Measurements from ENCODE around the gene NEK11. TPM values are rescaled to one million over a fixed set of nuclear protein-coding genes. Genes with fewer than 3 reads are reported as not detected.

The NEK11 gene
- total RNA-seq, 1 donor from 2014 or later: 1.9 TPM

DNA sequence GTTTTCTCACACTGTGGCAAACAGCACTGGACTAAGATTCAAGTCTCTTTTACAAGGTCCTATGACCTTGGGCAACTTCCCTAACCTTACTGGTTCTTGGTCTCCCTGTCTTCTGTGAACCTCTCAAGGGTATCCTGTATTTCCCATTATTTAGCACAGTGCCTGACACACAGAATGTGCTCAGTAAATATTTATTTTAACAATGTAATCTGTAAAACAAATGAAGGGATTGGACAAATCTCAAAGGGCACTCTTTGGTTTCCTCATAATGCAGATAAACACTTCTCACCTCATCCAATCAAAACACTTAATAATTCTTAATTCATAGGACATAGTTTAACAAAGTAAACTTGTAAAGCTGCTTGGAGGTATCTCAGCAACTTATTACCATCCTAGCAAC is 367.7 kb downstream of the NEK11 start:
- no peaks in the 10 kb centered on the region for H3K4me1 Mint-ChIP-seq
- ATAC-seq (ENCODE audit: low read depth) (no peak), DNase-seq (no peak)
- ChIA-PET CTCF (no interaction called here), POLR2A (no interaction called here)
- H3K4me3 Mint-ChIP-seq: no peak overlapping the region
- intact Hi-C loops (cut with micrococcal nuclease): no loop called here
- H3K36me3 Mint-ChIP-seq (ENCODE audit: low read depth): no peaks in the 10 kb centered on the region
- H3K27ac Mint-ChIP-seq: no peak overlapping the region
- peaks cover 4% of the 10 kb centered on the region for H3K27me3 Mint-ChIP-seq
- H3K9me3 Mint-ChIP-seq: no peaks in the 10 kb centered on the region
- TF ChIP-seq, protein P1, sequence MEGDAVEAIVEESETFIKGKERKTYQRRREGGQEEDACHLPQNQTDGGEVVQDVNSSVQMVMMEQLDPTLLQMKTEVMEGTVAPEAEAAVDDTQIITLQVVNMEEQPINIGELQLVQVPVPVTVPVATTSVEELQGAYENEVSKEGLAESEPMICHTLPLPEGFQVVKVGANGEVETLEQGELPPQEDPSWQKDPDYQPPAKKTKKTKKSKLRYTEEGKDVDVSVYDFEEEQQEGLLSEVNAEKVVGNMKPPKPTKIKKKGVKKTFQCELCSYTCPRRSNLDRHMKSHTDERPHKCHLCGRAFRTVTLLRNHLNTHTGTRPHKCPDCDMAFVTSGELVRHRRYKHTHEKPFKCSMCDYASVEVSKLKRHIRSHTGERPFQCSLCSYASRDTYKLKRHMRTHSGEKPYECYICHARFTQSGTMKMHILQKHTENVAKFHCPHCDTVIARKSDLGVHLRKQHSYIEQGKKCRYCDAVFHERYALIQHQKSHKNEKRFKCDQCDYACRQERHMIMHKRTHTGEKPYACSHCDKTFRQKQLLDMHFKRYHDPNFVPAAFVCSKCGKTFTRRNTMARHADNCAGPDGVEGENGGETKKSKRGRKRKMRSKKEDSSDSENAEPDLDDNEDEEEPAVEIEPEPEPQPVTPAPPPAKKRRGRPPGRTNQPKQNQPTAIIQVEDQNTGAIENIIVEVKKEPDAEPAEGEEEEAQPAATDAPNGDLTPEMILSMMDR (IDR thresholded peaks at IDR 0.05): no peak

DNA sequence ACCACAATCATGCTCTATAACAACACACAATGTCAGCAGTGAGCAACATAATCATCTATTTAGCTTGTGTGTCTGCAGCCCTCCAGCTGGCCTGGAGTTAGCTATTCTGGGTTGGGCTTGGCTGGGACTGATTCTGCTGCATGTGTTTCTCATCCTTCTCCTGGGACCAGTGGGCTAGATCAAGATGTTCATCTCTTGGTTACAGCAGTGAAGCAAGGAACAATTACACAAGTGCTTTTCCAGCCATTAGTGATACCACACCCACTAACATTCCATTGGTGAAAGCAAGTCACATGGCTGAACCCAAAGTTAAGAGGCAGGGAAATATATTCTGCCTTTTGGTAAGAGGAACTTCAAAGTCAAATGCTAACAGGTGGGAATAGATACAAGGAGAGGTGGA is 369.5 kb downstream of the NEK11 start:
- TF ChIP-seq, protein P1 (IDR thresholded peaks at IDR 0.05): no peak
- ATAC-seq (ENCODE audit: low read depth): no peak

GRCh38 chr3:131397889-131398288 is 371.2 kb downstream of the NEK11 start:
- peaks cover 4% of the 10 kb centered on the region for H3K27me3 Mint-ChIP-seq
- TF ChIP-seq, protein P1 (IDR thresholded peaks at IDR 0.05): no peak
- intact Hi-C loops (cut with micrococcal nuclease): no loop called here
- no peaks in the 10 kb centered on the region for H3K9me3 Mint-ChIP-seq
- no peak overlapping the region for H3K4me3 Mint-ChIP-seq
- H3K4me1 Mint-ChIP-seq: peaks cover 4% of the 10 kb centered on the region
- ChIA-PET CTCF (no interaction called here), POLR2A (no interaction called here)
- DNase-seq: no peak
- H3K36me3 Mint-ChIP-seq (ENCODE audit: low read depth): no peaks in the 10 kb centered on the region
- ATAC-seq (ENCODE audit: low read depth): no peak
- H3K27ac Mint-ChIP-seq: no peak overlapping the region

More for the DNA sequence above, 369.5 kb downstream of the NEK11 start:
- Mint-ChIP-seq H3K27ac (no peak overlapping the region), H3K4me3 (no peak overlapping the region), H3K36me3 (ENCODE audit: low read depth) (no peaks in the 10 kb centered on the region), H3K4me1 (no peaks in the 10 kb centered on the region), H3K9me3 (no peaks in the 10 kb centered on the region), H3K27me3 (peaks cover 4% of the 10 kb centered on the region)
- CTCF ChIA-PET: no interaction called here
- intact Hi-C loops (cut with micrococcal nuclease): no loop called here
- DNase-seq: no peak
- POLR2A ChIA-PET: no interaction called here

Other genes starting within 250 kb of the NEK11 start
- 43.8 and 59.3 TPM in 2 replicates for gene ATP2C1, start 132.8 kb upstream of the NEK11 start, total RNA-seq
- gene ASTE1, start 52 bp upstream of the NEK11 start, total RNA-seq: 15.6 and 16.9 TPM in 2 replicates

Measured in activated B cell treated with CpG ODN at 0.5 μM for 24 hours (primary cell).